HEK293 (cell line): Measurements from ENCODE around the gene RPS19.

ENCODE experiments used
- CTCF ChIA-PET: fragments of 350-600 bp; formaldehyde crosslinking; extraction: SDS; loops from one replicate; lab custom pipeline; 2021; ENCODE audit warnings: antibody characterized with exemption; lab: Yijun Ruan, JAX
- POLR2A ChIA-PET: fragments of 300-600 bp; formaldehyde crosslinking; extraction: SDS; loops from one replicate; lab custom pipeline; 2020; ENCODE audit warnings: antibody characterized with exemption, inconsistent platforms; lab: Yijun Ruan, JAX
- H3K27ac ChIP-seq: fragments of 200-500 bp; sonication (Bioruptor generic); 2 replicates; pipeline ENCODE4 v1.5.1; 2014; ENCODE audit warnings: low read depth, low read length, control low read depth, inconsistent platforms; ENCODE audit errors: extremely low read depth
- H3K36me3 ChIP-seq, 2 experiments: fragments of 200-500 bp in 1 of 2; sonication (Bioruptor generic) in 1 of 2; 1 replicate in 1 of 2; 2 replicates in 1 of 2; pipeline ENCODE4 v1.5.1; 2014 to 2017; ENCODE audit warnings: inconsistent platforms in 2 of 2, low read length in 2 of 2; ENCODE audit not compliant: control insufficient read depth in 2 of 2, insufficient read depth in 1 of 2
- H3K4me1 ChIP-seq: fragments of 200-500 bp; sonication (Bioruptor generic); 2 replicates; pipeline ENCODE4 v1.5.1; 2014; ENCODE audit warnings: mild to moderate bottlenecking, low read length, inconsistent platforms; ENCODE audit not compliant: control insufficient read depth, insufficient read depth
- H3K4me3 ChIP-seq: 2 replicates; pipeline ENCODE4 v1.5.1; 2011; ENCODE audit warnings: low read depth, mild to moderate bottlenecking, control low read depth, low read length, moderate library complexity
- H3K9me3 ChIP-seq: fragments of 200-500 bp; sonication (Bioruptor generic); 2 replicates; pipeline ENCODE4 v1.5.1; 2014; ENCODE audit warnings: low read depth, low read length, inconsistent platforms; ENCODE audit not compliant: control insufficient read depth, insufficient read depth
- FEZF1 ChIP-seq: fragments of 450-650 bp; formaldehyde crosslinking; IDR thresholded peaks from 2 replicates; pipeline ENCODE4 v1.5.1; 2016; ENCODE audit warnings: missing biosample characterization, missing genetic modification characterization
- GLIS2 ChIP-seq: fragments of 450-650 bp; formaldehyde crosslinking; IDR thresholded peaks from 2 replicates; pipeline ENCODE4 v1.5.1; 2016; ENCODE audit warnings: missing biosample characterization, missing genetic modification characterization
- YY1 ChIP-seq: fragments of 450-650 bp; formaldehyde crosslinking; IDR thresholded peaks from 2 replicates; pipeline ENCODE4 v1.5.1; 2018; ENCODE audit warnings: missing biosample characterization, missing genetic modification characterization
- ZEB2 ChIP-seq: fragments of 450-650 bp; formaldehyde crosslinking; IDR thresholded peaks from 2 replicates; pipeline ENCODE4 v1.5.1; 2016; ENCODE audit warnings: missing biosample characterization, missing genetic modification characterization
- ZNF292 ChIP-seq: fragments of 450-650 bp; formaldehyde crosslinking; IDR thresholded peaks from 2 replicates; pipeline ENCODE4 v1.5.1; 2016; ENCODE audit warnings: low read depth, missing biosample characterization, missing genetic modification characterization, borderline replicate concordance
- ZNF341 ChIP-seq: fragments of 450-650 bp; formaldehyde crosslinking; IDR thresholded peaks from 2 replicates; pipeline ENCODE4; 2016; ENCODE audit warnings: low read depth, missing biosample characterization, missing genetic modification characterization
- ZNF473 ChIP-seq: fragments of 450-650 bp; formaldehyde crosslinking; IDR thresholded peaks from 2 replicates; pipeline ENCODE4 v1.5.1; 2017; ENCODE audit warnings: missing biosample characterization, missing genetic modification characterization
- ZNF600 ChIP-seq: fragments of 450-650 bp; formaldehyde crosslinking; IDR thresholded peaks from 2 replicates; pipeline ENCODE4 v1.5.1; 2016; ENCODE audit warnings: missing biosample characterization, missing genetic modification characterization
- ZNF837 ChIP-seq: fragments of 450-650 bp; formaldehyde crosslinking; IDR thresholded peaks from 2 replicates; pipeline ENCODE4 v1.5.1; 2016; ENCODE audit warnings: missing biosample characterization, missing genetic modification characterization
- TF ChIP-seq, protein P1 (sequence below): fragments of 450-650 bp; formaldehyde crosslinking; IDR thresholded peaks from 2 replicates; pipeline ENCODE4 v1.5.1; 2017; ENCODE audit warnings: missing biosample characterization, missing genetic modification characterization
- TF ChIP-seq, protein P2 (sequence below): fragments of 450-650 bp; formaldehyde crosslinking; IDR thresholded peaks from 2 replicates; pipeline ENCODE4 v1.5.1; 2017; ENCODE audit warnings: missing biosample characterization, missing genetic modification characterization
- TF ChIP-seq, protein P3 (sequence below): fragments of 450-650 bp; formaldehyde crosslinking; IDR thresholded peaks from 2 replicates; pipeline ENCODE4 v1.5.1; 2016; ENCODE audit warnings: missing biosample characterization, missing genetic modification characterization
- TF ChIP-seq, protein P4 (sequence below): fragments of 450-650 bp; formaldehyde crosslinking; IDR thresholded peaks from 2 replicates; pipeline ENCODE4 v1.5.1; 2016; ENCODE audit warnings: missing biosample characterization, missing genetic modification characterization
- TF ChIP-seq, protein P5 (sequence below): fragments of 450-650 bp; formaldehyde crosslinking; IDR thresholded peaks from 2 replicates; pipeline ENCODE4 v1.5.1; 2016; ENCODE audit warnings: missing biosample characterization, missing genetic modification characterization

RPS19 gene

DNA sequence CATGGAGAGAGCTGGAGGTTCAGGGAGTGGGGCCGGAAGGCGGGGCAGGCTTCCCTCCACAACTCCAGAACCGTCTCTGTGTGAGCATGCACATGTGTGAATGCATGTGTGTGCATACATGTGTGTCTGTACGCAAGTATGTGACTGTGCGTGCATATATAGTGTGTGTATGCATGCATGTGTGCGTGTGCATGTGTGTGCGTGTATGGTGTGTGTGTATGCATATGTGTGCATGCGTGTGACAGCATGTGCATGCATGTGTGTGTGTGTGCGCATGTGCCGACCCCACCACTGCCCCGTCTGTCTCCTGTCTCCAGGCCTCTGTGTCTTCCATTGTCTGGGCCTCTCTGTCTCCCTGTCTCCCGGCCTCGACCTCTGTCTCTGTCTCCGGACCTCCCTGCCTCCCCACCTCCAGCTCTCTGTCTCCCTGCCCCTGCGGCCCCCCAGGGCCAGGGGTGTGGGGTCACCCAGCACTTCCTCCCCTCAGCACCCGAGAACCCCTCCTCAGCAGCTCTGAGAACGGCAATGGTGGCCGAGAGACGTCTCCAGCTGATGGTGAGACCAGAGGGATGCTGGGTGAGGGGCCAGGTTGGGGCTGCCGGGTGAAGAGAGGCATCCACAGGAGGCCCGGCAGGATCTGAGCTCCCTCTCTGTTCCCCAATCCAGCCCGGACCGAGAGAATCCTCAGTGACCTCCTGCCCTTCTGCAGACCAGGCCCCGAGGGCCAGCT is 45.4 kb downstream of the RPS19 start:
- Histone ChIP-seq H3K9me3 (no peaks in the 10 kb centered on the region), H3K4me3 (no peak overlapping the region), H3K4me1 (no peaks in the 10 kb centered on the region), H3K27ac (no peak overlapping the region), H3K36me3 (peaks cover 31 to 52% of the 10 kb centered on the region in 2 experiments)
- ChIA-PET CTCF (interaction anchor here (0.5 to 1.1 kb wide), 6 partner anchors 10 to 101 kb away, joined by 3 to 5 read pairs (median 4); no protein-coding TSS in a partner anchor), POLR2A (interaction anchor here (1.3 kb wide), 1 partner anchor 16 kb away, joined by 4 read pairs; no protein-coding TSS in a partner anchor)
- TF ChIP-seq, protein P1, sequence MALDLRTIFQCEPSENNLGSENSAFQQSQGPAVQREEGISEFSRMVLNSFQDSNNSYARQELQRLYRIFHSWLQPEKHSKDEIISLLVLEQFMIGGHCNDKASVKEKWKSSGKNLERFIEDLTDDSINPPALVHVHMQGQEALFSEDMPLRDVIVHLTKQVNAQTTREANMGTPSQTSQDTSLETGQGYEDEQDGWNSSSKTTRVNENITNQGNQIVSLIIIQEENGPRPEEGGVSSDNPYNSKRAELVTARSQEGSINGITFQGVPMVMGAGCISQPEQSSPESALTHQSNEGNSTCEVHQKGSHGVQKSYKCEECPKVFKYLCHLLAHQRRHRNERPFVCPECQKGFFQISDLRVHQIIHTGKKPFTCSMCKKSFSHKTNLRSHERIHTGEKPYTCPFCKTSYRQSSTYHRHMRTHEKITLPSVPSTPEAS (tag by site-specific recombination), result peak; percentile 90
- TF ChIP-seq YY1 (tag by site-specific recombination) (no peak), ZNF341 (no peak), ZNF600 (tag by site-specific recombination) (0 out of 2 replicates have a peak, but pooled peaks have one; percentile 21), ZEB2 (tag by site-specific recombination) (no peak), FEZF1 (tag by site-specific recombination) (no peak)
- TF ChIP-seq, protein P2, sequence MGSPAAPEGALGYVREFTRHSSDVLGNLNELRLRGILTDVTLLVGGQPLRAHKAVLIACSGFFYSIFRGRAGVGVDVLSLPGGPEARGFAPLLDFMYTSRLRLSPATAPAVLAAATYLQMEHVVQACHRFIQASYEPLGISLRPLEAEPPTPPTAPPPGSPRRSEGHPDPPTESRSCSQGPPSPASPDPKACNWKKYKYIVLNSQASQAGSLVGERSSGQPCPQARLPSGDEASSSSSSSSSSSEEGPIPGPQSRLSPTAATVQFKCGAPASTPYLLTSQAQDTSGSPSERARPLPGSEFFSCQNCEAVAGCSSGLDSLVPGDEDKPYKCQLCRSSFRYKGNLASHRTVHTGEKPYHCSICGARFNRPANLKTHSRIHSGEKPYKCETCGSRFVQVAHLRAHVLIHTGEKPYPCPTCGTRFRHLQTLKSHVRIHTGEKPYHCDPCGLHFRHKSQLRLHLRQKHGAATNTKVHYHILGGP, result no peak

DNA sequence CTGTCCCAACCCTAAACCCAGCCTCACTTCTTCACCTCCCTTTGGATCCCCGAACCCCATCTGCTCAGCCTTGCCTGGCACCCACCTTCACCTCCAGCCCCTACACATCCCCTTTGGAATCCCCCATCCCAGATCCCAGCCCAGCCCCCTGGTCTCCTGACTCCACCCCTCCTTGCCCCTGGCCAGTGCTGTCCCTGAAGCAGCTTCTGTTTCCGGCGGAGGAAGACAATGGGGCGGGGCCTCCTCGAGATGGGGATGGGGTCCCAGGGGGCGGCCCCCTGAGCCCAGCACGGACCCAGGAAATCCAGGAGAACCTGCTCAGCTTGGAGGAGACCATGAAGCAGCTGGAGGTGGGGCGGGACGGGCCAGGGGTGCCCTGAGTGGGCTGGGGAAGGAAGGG is 46.2 kb downstream of the RPS19 start:
- TF ChIP-seq ZNF292 (no peak), ZNF837 (tag by site-specific recombination) (no peak), GLIS2 (tag by site-specific recombination) (peak; percentile 26; the same call in 1 of the 2 replicates), ZNF473 (tag by site-specific recombination) (no peak)
- TF ChIP-seq, protein P3, sequence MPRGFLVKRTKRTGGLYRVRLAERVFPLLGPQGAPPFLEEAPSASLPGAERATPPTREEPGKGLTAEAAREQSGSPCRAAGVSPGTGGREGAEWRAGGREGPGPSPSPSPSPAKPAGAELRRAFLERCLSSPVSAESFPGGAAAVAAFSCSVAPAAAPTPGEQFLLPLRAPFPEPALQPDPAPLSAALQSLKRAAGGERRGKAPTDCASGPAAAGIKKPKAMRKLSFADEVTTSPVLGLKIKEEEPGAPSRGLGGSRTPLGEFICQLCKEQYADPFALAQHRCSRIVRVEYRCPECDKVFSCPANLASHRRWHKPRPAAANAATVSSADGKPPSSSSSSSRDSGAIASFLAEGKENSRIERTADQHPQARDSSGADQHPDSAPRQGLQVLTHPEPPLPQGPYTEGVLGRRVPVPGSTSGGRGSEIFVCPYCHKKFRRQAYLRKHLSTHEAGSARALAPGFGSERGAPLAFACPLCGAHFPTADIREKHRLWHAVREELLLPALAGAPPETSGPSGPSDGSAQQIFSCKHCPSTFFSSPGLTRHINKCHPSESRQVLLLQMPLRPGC (tag by site-specific recombination), result no peak
- TF ChIP-seq, protein P4, sequence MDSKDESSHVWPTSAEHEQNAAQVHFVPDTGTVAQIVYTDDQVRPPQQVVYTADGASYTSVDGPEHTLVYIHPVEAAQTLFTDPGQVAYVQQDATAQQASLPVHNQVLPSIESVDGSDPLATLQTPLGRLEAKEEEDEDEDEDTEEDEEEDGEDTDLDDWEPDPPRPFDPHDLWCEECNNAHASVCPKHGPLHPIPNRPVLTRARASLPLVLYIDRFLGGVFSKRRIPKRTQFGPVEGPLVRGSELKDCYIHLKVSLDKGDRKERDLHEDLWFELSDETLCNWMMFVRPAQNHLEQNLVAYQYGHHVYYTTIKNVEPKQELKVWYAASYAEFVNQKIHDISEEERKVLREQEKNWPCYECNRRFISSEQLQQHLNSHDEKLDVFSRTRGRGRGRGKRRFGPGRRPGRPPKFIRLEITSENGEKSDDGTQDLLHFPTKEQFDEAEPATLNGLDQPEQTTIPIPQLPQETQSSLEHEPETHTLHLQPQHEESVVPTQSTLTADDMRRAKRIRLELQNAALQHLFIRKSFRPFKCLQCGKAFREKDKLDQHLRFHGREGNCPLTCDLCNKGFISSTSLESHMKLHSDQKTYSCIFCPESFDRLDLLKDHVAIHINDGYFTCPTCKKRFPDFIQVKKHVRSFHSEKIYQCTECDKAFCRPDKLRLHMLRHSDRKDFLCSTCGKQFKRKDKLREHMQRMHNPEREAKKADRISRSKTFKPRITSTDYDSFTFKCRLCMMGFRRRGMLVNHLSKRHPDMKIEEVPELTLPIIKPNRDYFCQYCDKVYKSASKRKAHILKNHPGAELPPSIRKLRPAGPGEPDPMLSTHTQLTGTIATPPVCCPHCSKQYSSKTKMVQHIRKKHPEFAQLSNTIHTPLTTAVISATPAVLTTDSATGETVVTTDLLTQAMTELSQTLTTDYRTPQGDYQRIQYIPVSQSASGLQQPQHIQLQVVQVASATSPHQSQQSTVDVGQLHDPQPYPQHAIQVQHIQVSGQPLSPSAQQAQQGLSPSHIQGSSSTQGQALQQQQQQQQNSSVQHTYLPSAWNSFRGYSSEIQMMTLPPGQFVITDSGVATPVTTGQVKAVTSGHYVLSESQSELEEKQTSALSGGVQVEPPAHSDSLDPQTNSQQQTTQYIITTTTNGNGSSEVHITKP (tag by site-specific recombination), result peak; percentile 70
- TF ChIP-seq, protein P5, sequence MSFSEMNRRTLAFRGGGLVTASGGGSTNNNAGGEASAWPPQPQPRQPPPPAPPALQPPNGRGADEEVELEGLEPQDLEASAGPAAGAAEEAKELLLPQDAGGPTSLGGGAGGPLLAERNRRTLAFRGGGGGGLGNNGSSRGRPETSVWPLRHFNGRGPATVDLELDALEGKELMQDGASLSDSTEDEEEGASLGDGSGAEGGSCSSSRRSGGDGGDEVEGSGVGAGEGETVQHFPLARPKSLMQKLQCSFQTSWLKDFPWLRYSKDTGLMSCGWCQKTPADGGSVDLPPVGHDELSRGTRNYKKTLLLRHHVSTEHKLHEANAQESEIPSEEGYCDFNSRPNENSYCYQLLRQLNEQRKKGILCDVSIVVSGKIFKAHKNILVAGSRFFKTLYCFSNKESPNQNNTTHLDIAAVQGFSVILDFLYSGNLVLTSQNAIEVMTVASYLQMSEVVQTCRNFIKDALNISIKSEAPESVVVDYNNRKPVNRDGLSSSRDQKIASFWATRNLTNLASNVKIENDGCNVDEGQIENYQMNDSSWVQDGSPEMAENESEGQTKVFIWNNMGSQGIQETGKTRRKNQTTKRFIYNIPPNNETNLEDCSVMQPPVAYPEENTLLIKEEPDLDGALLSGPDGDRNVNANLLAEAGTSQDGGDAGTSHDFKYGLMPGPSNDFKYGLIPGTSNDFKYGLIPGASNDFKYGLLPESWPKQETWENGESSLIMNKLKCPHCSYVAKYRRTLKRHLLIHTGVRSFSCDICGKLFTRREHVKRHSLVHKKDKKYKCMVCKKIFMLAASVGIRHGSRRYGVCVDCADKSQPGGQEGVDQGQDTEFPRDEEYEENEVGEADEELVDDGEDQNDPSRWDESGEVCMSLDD (tag by site-specific recombination), result 0 out of 2 replicates have a peak, but pooled peaks have one; percentile 12
- TF ChIP-seq, protein P1 (tag by site-specific recombination), result no peak
- H3K4me1 ChIP-seq, result no peaks in the 10 kb centered on the region
- ChIA-PET CTCF (interaction anchor here (0.6 to 1.1 kb wide), 5 partner anchors 11 to 1430 kb away, joined by 3 to 5 read pairs (median 4); no protein-coding TSS in a partner anchor), POLR2A (interaction anchor here (0.6 kb wide), 1 partner anchor 9 kb away, joined by 4 read pairs; no protein-coding TSS in a partner anchor)
- H3K4me3 ChIP-seq, result no peak overlapping the region
- H3K36me3 ChIP-seq, result peaks cover 25 to 50% of the 10 kb centered on the region in 2 experiments
- no peak overlapping the region for H3K27ac ChIP-seq
- no peaks in the 10 kb centered on the region for H3K9me3 ChIP-seq
